H1 (cell line): Measurements from ENCODE around the gene MSL1. TPM values are rescaled to one million over a fixed set of nuclear protein-coding genes. Genes with fewer than 3 reads are reported as not detected.

Source experiments
- ASH2L ChIP-seq: fragments of 200-600, 300-600 bp; sonication (generic); IDR thresholded peaks from one replicate; pipeline ENCODE4 v1.7.1; 2017; ENCODE audit warnings: low read length
- EGR1 ChIP-seq: IDR thresholded peaks from 2 replicates; pipeline ENCODE4 v1.6.1; 2011; ENCODE audit warnings: low read depth, low read length, borderline replicate concordance
- GTF2F1 ChIP-seq: IDR thresholded peaks from 2 replicates; pipeline ENCODE4 v1.6.1; 2012; ENCODE audit warnings: low read depth, low read length, improper control_type of control experiment, borderline replicate concordance
- JUN ChIP-seq: IDR thresholded peaks from 2 replicates; pipeline ENCODE4 v1.6.1; 2011; ENCODE audit warnings: low read depth, mild to moderate bottlenecking, improper control_type of control experiment, low read length
- SIX5 ChIP-seq: IDR thresholded peaks from 2 replicates; pipeline ENCODE4 v1.6.1; 2011; ENCODE audit warnings: mild to moderate bottlenecking, low read depth, low read length
- TCF12 ChIP-seq: IDR thresholded peaks from 2 replicates; pipeline ENCODE4 v1.6.1; 2011; ENCODE audit warnings: low read depth, mild to moderate bottlenecking, low read length
- YY1 ChIP-seq: IDR thresholded peaks from 2 replicates; pipeline ENCODE4 v1.6.1; 2011; ENCODE audit warnings: low read depth, mild to moderate bottlenecking, low read length
- polyA plus RNA-seq, 7 experiments: library from polyadenylated mRNA; depleted of rRNA in 3 of 7; stranded (reverse) in 5 of 7; unstranded in 2 of 7; fragments of >200 nt in 5 of 7; fragments of 200-250 nt in 2 of 7; gene quantifications; 1 replicate in 5 of 7; 2 replicates in 1 of 7; 4 replicates in 1 of 7; pipeline versions ENCODE4 v1.2.1 to v1.2.3, GENCODE V29; 2011 to 2013; ENCODE audit warnings: missing spikeins in 2 of 7, mixed read lengths in 2 of 7
- total RNA-seq: library from RNA; stranded (reverse); fragmentation: NEBNext Ultra II Directional; extraction: Animal tissue kit (Norgen Biotek cat#: 25700); gene quantifications from 2 replicates; pipeline ENCODE4 v1.2.1, GENCODE V29; 2021
- TF ChIP-seq, protein P1 (sequence below): fragments of 300-600 bp; sonication (generic); IDR thresholded peaks from 2 replicates; pipeline ENCODE4 v1.7.1; 2012; ENCODE audit warnings: low read length, moderate library complexity, mild to moderate bottlenecking, inconsistent platforms; ENCODE audit not compliant: insufficient replicate concordance

The MSL1 gene
- total and polyA plus RNA-seq, 2 of the 8 experiments (the other 6 are each of a cell fraction or from before 2014, with no cell fraction given), result 24.1 to 66.5 TPM

DNA sequence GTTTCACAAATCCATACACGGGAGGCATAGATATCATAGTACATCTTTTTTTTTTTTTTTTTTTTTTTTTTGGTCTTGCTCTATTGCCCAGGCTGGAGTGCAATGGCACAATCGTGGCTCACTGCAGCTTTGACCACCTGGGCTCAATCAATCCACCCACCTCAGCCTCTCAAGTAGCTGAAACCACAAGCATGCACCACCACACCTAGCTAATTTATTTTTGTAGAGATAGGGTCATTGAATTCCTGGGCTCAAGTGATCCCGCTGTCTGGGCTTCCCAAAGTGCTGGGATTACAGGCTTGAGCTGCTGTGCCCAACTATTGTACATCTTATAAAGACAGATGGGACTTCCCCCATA, 52.0 kb downstream of the MSL1 start (continued):
- TF ChIP-seq, protein P1, sequence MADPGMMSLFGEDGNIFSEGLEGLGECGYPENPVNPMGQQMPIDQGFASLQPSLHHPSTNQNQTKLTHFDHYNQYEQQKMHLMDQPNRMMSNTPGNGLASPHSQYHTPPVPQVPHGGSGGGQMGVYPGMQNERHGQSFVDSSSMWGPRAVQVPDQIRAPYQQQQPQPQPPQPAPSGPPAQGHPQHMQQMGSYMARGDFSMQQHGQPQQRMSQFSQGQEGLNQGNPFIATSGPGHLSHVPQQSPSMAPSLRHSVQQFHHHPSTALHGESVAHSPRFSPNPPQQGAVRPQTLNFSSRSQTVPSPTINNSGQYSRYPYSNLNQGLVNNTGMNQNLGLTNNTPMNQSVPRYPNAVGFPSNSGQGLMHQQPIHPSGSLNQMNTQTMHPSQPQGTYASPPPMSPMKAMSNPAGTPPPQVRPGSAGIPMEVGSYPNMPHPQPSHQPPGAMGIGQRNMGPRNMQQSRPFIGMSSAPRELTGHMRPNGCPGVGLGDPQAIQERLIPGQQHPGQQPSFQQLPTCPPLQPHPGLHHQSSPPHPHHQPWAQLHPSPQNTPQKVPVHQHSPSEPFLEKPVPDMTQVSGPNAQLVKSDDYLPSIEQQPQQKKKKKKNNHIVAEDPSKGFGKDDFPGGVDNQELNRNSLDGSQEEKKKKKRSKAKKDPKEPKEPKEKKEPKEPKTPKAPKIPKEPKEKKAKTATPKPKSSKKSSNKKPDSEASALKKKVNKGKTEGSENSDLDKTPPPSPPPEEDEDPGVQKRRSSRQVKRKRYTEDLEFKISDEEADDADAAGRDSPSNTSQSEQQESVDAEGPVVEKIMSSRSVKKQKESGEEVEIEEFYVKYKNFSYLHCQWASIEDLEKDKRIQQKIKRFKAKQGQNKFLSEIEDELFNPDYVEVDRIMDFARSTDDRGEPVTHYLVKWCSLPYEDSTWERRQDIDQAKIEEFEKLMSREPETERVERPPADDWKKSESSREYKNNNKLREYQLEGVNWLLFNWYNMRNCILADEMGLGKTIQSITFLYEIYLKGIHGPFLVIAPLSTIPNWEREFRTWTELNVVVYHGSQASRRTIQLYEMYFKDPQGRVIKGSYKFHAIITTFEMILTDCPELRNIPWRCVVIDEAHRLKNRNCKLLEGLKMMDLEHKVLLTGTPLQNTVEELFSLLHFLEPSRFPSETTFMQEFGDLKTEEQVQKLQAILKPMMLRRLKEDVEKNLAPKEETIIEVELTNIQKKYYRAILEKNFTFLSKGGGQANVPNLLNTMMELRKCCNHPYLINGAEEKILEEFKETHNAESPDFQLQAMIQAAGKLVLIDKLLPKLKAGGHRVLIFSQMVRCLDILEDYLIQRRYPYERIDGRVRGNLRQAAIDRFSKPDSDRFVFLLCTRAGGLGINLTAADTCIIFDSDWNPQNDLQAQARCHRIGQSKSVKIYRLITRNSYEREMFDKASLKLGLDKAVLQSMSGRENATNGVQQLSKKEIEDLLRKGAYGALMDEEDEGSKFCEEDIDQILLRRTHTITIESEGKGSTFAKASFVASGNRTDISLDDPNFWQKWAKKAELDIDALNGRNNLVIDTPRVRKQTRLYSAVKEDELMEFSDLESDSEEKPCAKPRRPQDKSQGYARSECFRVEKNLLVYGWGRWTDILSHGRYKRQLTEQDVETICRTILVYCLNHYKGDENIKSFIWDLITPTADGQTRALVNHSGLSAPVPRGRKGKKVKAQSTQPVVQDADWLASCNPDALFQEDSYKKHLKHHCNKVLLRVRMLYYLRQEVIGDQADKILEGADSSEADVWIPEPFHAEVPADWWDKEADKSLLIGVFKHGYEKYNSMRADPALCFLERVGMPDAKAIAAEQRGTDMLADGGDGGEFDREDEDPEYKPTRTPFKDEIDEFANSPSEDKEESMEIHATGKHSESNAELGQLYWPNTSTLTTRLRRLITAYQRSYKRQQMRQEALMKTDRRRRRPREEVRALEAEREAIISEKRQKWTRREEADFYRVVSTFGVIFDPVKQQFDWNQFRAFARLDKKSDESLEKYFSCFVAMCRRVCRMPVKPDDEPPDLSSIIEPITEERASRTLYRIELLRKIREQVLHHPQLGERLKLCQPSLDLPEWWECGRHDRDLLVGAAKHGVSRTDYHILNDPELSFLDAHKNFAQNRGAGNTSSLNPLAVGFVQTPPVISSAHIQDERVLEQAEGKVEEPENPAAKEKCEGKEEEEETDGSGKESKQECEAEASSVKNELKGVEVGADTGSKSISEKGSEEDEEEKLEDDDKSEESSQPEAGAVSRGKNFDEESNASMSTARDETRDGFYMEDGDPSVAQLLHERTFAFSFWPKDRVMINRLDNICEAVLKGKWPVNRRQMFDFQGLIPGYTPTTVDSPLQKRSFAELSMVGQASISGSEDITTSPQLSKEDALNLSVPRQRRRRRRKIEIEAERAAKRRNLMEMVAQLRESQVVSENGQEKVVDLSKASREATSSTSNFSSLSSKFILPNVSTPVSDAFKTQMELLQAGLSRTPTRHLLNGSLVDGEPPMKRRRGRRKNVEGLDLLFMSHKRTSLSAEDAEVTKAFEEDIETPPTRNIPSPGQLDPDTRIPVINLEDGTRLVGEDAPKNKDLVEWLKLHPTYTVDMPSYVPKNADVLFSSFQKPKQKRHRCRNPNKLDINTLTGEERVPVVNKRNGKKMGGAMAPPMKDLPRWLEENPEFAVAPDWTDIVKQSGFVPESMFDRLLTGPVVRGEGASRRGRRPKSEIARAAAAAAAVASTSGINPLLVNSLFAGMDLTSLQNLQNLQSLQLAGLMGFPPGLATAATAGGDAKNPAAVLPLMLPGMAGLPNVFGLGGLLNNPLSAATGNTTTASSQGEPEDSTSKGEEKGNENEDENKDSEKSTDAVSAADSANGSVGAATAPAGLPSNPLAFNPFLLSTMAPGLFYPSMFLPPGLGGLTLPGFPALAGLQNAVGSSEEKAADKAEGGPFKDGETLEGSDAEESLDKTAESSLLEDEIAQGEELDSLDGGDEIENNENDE, result no peak
- TF ChIP-seq JUN, result no peak
- TF ChIP-seq SIX5, result no peak
- no peak for TF ChIP-seq TCF12
- TF ChIP-seq GTF2F1, result no peak
- TF ChIP-seq EGR1, result no peak
- no peak for TF ChIP-seq ASH2L
- no peak for TF ChIP-seq YY1
- TF ChIP-seq, all 59 proteins: peak for 0
